SKM-1 treated with dmso at 0.1 percent for 144 hours (cell line): ENCODE results near the gene BRIP1.
"Not testable (repeated sequence)": the region's sequence is repeated elsewhere in the genome, so short reads cannot be mapped to it uniquely, and the experiment has no call there.

Source experiments
- DNase-seq: peaks from one replicate; lab custom pipeline; 2025; ENCODE audit not compliant: unreplicated experiment; lab: John Stamatoyannopoulos, UW

The BRIP1 gene

DNA sequence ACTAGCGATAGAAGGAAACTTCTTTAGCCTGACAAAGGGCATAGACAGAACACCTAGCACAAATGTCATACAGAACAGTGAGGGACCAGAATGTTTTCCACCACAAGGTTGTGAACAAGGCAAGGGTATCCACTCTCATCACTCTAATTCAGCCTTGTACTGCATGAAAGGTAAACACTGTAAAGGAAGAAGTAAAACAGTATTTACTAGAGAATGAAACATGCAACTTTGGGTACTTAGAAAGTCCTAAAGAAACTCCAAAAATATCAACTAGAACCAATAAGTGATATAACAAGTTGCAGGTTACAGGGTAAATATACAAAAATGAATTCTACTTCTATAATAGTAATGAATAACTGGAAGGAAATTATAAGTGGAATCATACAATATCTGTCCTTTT, 32.2 kb downstream of the BRIP1 start:
- no peak for DNase-seq

DNA sequence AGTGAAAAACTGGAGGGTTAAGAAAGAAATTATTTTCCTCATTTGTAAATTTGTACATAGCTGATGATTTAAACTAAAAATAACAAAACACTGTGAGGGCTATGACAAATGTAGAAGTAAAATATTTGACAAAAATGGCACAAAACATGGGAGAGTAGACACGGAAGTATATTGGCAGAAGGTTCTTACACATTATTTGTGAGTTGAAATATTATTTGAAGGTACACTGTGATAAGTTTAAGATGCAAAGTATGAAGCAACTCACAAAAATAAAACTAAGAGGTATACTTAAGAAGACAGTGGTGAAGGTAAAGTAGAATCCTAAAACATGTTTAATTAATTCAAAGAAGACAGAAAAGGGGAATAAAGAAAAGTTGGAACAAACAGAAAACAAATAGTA, 34.6 kb downstream of the BRIP1 start:
- no peak for DNase-seq

DNA sequence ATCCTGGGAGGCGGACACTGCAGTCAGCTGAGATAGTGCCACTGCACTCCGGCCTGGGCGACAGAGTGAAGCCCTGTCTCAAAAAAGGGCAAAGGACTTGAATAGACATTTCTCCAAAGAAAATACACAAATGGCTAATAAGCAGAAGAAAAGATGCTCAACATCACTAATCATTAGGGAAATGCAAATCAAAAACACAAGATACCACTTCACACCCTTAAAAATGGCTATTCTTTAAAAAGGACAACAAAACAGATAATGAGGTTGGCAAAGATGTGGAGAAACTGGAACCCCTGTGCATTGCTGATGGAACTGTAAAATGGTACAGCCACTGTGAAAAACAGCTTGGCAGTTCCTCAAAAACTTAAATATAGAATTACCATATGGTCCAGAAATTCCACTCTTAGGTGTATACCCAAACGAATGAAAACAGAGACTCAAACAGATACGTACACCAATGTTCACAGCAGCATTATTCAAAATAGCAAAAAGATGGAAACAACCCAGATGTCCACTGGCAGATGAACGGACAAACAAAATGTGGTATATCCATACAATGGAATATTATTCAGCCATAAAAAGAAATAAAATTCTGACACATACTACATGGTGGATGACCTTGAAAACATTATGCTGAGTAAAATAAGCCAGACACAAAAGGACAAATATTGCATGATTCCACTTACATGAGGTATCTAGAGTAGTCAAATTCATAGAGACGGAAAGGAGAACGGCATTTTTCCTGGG, 35.5 kb downstream of the BRIP1 start:
- DNase-seq, result no peak

DNA sequence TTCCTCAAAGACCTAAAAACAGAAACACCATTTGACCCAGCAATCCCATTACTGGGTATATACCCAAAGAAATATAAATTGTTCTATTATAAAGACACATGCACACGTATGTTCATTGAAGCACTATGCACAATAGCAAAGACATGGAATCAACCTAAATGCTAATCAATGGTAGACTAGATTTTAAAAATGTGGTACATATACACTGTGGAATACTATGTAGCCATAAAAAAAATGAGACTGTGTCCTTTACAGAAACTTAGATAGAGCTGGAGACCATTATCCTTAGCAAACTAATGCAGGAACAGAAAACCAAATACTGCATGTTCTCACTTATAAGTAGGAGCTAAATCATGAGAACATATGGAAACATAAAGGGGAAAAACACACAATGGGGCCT, 36.5 kb downstream of the BRIP1 start:
- not testable (repeated sequence) for DNase-seq

DNA sequence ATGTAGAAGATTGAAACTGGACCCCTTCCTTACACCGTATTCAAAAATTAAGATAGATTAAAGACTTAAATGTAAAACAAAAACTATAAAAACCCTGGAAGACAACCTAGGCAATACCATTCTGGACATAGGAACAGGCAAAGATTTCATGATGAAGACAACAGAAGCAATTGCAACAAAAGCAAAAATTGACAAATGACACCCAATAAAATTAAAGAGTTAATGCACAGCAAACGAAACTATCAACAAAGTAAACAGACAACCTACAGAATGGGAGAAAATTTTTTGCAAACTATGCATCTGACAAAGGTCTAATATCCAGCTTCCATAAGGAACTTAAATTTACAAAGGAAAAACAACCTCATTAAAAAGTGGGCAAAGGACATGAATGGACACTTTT, 37.1 kb downstream of the BRIP1 start:
- DNase-seq, result not testable (repeated sequence)

DNA sequence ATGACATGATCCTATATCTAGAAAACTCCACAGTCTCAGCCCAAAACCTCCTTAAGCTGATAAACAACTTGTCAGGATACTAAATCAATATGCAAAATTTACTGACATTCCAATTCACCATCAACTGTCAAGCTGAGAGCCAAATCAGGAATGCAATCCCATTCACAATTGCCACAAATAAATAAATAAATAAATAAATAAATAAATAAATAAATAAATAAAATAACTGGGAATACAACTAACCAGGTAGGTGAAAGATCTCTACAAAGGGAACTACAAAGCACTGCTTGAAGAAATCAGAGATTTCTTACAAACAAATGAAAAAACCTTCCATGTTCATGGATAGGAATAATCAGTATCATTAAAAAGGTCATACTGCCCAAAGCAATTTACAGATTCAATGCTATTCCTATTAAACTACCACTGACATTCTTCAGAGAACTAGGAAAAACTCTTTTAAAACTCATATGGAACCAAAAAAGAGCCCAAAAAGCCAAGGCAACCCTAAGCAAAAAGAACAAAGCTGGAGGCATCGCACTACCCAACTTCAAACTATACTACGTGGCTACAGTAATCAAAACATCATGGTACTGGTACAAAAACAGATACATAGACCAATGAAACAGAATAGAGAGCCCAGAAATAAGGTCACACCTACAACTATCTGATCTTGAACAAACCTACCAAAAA, 37.7 kb downstream of the BRIP1 start:
- no peak for DNase-seq

DNA sequence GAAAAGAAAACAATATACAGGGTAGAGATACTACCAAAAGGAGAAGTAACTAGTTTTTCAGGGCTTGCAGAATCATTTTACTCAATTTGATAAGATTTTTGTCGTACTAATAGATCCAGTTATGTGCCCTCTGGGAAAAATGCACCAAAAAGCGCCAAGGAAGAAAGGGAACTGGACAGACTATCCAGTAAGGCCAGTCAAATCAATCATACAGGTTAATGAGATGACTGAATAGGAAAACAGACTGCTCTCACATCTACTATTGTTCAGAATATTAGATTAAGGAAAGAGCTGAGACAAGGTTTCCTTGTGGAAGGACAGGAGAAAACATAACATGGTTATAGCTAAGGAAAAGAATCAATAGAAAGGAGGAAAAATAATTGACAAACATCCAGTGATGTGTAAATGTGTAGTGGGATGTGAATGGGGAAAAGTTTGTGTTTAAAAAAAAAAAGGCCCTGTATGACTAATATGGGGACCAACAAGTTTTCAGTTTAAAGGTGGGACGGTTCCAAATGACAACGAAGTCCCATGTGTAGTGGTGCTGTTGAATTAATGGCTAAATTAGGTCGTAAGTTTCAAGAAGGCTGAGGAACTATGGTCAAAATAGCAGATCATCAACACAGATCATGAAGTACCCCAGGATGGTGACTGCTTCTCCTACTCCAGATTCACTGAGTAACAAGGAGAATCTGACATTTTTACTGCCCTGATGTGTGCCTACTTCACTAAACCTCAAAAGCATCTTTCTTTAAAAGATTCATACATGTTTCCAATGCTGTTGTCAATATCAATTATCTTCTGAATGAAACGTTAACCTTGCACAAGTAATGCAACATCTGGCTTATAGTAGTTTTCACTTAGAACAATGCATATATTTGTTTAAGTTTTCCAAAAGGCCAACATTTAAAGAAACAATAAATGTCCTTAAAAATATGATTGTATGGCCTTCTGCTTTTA, 40.7 kb downstream of the BRIP1 start:
- no peak for DNase-seq

DNA sequence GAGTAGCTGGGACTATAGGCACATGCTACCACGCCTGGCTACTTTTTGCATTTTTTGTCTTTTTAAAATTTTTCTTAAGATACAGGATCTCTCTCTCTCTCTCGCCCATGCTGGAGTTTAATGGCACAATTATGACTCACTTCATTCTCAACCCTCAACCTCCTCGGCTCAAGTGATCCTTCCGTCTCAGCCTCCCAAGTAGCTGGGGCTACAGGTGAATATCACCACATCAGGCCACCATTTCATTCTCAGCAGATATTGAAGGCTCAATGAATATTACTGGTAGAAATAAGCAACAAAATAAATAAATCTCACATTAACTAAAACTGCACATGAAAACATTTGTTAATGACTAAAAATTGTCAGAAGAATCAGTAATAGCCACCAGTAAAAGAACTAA, 41.7 kb downstream of the BRIP1 start:
- no peak for DNase-seq

DNA sequence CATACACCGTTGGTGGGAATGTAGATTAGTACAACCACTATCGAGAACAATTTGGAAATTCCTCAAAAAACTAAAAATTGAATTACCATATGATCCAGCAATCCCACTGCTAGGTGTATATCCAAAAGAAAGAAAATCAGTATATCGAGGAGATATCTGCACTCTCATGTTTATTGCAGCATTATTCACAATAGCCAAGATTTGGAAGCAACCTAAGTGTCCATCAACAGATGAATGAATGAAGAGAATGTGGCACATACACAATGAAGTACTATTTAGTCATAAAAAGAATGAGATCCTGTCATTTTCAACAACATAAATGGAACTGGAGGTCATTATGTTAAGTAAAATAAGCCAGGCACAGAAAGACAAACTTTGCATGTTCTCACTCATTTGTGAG, 44.1 kb downstream of the BRIP1 start:
- DNase-seq, result not testable (repeated sequence)

DNA sequence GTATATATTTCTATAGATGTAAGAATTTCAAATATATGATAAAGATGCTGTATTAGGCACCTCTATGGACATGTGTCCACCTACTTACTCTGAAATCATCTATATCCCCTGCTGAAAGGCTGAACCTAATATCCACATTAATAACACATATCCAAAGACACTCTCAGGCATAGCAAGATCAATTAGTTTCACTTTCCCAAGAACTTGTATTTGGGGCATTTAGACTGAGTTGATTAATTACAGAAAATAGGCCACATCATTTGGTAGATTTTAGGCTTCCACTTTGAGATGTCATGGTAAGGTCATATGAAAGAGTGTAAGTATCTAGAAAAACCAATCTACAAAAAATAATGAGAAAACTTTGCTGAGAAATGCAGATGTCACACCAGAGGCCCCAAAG, 45.1 kb downstream of the BRIP1 start:
- no peak for DNase-seq

DNA sequence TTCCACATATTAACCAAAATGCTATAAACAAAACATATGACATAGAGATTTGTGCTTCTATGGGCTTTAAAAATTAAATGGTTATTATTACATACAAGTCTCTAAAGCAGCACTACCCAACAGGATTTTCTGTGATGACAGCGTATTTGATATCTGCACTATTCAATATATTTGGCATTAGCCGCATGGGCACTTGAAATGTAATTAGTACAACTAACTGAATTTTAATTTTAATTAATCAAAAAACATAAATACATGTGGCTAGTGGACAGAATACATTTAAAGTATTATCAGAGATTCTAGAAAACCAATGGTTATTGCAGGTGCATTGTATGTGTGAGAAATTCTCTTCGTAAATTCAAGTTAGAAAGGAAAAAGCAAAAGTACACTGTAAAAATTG, 45.9 kb downstream of the BRIP1 start:
- DNase-seq, result no peak

DNA sequence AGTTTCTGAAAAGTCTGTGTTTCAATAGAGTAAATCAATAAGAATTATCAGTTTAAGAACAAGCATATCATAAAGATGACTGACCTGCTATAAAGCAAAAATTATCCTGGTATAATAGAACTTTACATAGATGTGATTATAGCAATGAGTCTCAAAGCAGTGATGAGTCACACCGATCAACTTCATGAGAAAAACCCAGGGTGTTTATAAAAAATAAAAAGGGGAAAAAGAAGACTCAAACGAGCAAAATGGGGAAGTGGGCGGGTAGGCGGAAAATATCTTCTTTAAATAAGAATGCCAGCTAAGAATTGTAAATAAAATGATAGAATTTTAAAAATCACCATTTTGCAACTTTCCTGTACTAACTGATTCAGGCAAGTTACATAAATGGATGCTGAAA, 46.8 kb downstream of the BRIP1 start:
- no peak for DNase-seq

DNA sequence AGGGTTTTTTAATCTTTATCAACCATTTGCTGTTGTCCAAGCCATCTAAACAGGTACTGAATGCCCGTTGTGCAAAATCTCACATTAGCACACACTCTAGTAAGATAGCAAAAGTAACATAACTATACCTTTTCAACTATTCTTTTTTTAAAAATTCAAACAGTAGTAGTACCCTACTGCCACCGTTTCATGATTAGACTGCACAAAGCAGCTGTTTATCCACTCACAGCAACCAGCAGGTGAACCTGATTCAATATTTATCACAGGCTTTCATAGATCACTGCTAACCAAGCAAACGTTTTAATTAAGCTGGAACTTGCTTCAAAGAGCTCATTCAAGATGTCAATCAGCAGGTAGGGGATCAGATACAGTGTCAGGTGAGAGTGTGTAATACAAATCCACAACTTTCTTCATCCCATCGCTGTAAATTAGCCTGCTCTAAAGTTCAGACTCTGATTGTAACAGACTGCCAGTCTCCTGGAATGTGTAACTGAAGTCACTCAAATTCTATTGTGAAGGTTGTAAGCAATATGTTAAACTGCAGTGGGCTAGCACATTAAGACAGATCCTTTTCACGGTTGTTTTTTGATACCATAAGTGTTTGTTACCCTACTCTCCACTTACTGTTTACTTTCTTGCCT, 47.3 kb downstream of the BRIP1 start:
- no peak for DNase-seq

DNA sequence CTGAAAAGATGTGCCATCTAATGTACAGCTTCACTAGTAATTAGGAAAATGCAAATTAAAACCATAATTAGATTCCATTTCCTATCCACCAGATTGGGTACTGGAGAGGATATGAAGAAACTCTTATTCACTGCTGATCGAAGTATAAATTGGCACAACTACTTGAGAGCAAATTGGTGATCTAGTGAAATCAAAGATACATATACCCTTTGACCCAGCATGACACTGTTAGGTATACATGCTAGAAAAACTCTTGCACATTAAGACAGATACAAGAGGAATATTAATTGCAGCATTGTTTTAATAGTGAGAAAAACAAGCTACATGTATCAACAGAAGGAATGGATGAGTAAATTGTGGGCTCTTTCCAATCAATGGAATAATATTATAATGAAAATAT, 48.8 kb downstream of the BRIP1 start:
- no peak for DNase-seq

DNA sequence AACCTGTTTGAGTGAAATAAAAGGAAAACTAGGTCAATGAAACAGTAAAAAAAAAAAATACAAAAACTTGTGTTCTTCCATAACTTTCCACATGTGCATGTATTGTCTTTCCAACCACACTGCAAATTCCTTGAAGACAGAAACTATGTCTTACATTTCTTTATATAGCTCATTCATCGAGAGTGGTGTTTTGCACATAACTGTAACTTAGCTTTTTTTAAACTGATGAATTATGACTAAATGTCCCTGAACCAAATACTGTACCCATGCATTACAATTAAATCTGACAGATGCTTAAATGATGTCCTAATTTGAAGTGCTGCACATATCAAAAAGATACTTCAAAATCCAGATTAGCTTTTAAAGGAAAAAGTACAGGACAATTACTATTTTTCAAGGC, 50.1 kb downstream of the BRIP1 start:
- no peak for DNase-seq

DNA sequence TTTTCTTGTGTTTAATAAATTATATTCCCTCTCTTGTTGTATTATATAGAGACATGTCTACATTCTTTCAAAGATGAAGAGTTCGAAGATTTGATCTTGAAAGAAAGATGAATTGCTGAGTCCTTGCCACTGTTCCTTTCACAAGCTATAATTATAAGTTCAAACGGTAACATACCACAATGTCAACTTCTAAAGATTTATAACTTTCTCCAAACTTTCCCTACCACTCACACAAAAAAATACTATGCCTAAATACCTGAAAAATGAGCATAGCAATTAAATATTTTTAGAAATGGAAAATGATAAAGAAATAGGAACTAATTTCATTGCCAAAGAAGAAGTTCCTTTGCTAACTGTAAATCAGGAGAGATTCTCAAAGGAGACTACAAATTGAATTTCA, 50.6 kb downstream of the BRIP1 start:
- no peak for DNase-seq

DNA sequence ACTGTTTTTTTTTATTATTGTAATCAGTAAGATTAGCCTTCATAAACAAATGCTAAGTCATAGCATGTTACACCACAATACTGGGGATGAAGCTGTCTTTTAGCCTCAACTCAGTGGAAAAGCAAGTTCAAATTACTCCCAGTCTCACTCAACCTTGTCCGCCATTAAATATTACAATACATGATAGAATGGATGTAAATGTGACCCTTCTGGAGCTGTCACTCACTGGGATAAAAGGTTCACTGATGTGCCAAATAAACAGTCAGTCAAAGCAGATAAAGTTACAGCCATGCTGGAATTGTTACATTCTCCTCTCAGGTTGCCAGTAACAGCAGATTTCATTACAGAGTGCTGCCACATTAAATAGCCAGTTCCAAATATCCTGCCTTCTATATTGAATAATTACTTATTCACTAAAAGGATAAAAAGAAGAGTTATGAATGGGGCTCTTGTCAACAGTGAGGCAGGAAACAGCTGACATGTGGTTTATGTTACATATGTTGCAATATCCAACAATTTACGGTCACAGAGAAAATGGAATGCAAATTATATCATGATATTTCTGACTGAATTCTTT, 53.4 kb downstream of the BRIP1 start:
- DNase-seq, result no peak

DNA sequence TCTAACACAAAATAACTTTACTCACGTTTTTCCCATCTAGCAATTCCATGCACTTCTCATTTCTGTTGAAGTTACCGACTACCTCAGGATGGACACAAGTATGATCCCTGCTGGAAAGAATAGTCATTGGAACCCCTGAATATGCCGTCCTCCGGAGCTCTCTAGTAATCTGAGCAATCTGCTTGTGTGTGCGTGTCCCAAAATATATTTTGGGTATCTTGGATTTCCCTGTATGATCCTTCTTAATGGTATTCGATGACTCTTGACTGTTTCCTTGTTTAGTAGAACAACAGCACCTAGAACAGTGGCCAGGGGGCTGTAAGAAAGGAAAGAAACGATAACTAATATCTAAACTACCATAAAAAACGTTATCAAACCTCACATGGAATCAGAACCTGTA, 54.9 kb downstream of the BRIP1 start:
- no peak for DNase-seq

DNA sequence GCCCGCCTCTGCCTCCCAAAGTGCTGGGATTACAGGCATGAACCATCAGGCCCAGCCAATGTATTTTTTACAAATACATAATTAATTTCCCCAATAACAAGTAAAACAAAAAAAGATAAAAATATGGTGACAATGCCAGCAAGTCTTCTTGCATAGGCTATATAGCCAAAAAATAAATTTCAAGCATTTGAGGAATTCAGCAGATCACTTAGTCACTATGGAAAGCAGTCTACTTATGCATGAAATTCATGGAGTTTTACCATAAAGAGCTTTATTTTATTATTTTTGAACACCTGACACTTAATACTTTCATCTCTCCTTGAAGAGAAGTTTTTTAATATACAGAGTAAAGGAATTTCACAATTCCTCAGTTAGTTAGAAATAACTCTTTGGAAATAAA, 56.4 kb downstream of the BRIP1 start:
- DNase-seq, result no peak

DNA sequence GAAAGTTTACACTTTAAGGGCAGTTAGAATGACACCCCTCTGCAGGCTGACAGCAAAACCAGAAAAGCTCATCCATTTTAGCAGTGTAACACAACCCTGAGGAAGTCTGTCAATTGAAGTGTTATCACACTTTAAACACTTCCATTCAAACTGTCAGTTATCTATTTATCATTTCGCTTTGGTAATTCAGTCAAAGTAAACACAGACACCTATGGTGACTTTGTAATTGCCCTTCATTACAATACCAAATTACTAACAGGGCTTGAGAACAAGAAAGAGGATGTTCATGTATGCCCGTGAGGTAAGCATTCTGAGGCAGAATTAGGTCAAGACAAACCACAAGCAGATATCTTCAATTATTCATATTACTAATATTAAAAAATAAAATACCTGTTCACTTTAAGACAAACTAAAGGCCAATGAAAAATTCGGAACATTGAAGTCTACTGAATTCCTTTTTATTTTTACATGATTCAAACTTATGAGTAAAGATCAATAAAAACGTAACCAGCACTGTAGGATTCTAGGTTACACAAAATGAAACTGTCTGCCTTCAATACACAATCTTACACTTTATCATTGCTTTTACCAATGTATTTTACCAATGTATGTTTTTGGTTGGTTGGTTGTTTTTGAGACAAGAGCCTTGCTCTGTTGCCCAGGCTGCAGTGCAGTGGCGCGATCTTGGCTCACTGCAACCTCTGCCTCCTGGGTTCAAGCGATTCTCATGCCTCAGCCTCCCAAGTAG, 57.1 kb downstream of the BRIP1 start:
- DNase-seq, result no peak
